GM23338 (cell line): ENCODE data around the gene ALPP.

Experiments used
- CREB1 ChIP-seq: fragments of 250-450 bp; sonication (Bioruptor Pico); IDR thresholded peaks from 2 replicates; pipeline ENCODE4 v1.5.0; 2020; ENCODE audit warnings: low read depth, mild to moderate bottlenecking, moderate library complexity
- CTCF ChIP-seq, 2 experiments: fragments of 200-600 bp in 1 of 2; sonication (generic) in 1 of 2; conservative IDR thresholded peaks; 2 replicates each; pipeline versions ENCODE4 v1.5.1 to v1.6.1; 2016 to 2017; ENCODE audit warnings: antibody characterized with exemption in 2 of 2, low read depth in 2 of 2, mild to moderate bottlenecking in 2 of 2, moderate library complexity in 1 of 2
- ETS1 ChIP-seq: IDR thresholded peaks from 2 replicates; pipeline ENCODE4 v1.6.1; 2016; ENCODE audit warnings: antibody characterized with exemption
- POLR2AphosphoS5 ChIP-seq: IDR thresholded peaks from 2 replicates; pipeline ENCODE4 v1.6.1; 2016; ENCODE audit warnings: antibody characterized with exemption, low read depth
- REST ChIP-seq: IDR thresholded peaks from one replicate; pipeline ENCODE4 v1.6.1; 2018; ENCODE audit warnings: antibody characterized with exemption; ENCODE audit not compliant: unreplicated experiment

- TF ChIP-seq CTCF (conservative IDR thresholded peaks at IDR 0.05; ENCODE audit: low read depth in 2 of 2) (no peak), POLR2AphosphoS5 (no peak), CREB1 (CRISPR knock-in tag) (no peak), REST (no peak), ETS1 (no peak)
Measured at GRCh38 chr2:232405943-232406510, 27.5 kb downstream of the ALPP start.
